SU-DHL-6 (cell line): ENCODE data around the gene SPATA32.

Source experiments
- CTCF ChIP-seq: fragments of 200-600 bp; sonication (generic); IDR thresholded peaks from one replicate; pipeline ENCODE4 v1.5.1; 2017; ENCODE audit warnings: antibody characterized with exemption, mild to moderate bottlenecking, low read length, moderate library complexity; ENCODE audit not compliant: insufficient read depth, poor library complexity, severe bottlenecking
- EZH2phosphoT487 ChIP-seq: fragments of 200-600 bp; sonication (generic), shearing (Covaris generic); conservative IDR thresholded peaks from 2 replicates; pipeline ENCODE4 v1.6.1; 2018; ENCODE audit warnings: mild to moderate bottlenecking, antibody characterized with exemption, low read length, moderate library complexity, mixed read lengths

DNA sequence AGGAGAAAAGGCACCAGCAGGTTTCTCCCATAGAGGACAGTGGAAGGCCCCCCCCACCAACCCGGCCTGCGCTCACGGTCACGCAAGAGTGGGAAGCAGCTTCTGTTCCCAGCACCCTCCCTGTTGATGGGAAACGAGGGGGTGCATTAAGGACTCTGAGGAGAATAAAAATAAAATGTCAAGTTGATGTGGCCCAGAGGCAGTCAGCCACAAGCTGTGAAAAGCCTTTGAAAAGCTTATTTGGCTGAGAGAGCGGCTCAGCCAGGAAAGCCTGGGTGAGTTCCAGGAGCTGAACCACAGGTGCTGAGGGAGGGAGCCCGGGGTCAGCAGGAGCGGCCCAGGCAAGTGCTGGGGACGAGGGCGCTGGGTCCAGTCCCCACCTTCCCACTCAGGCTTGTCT, 26.9 kb upstream of the SPATA32 start:
- TF ChIP-seq CTCF (no peak), EZH2phosphoT487 (no peak)
